T-cell (primary cell): ENCODE data around the gene CCDC154. TPM values are rescaled to one million over a fixed set of nuclear protein-coding genes. Genes with fewer than 3 reads are reported as not detected.

Experiments used
- ATAC-seq, 4 experiments: fragments of 200-7000 bp in 3 of 4; fragments of 150-1000 bp in 1 of 4; cut with Tn5 transposase; replicated peaks in 1 of 4; 1 replicate in 3 of 4; 2 replicates in 1 of 4; pipeline ENCODE4 v1.10.0; 2021; ENCODE audit warnings: moderate library complexity in 3 of 4, mild to moderate bottlenecking in 2 of 4, moderate number of reproducible peaks in 1 of 4
- CTCF ChIA-PET, 2 donors: fragments of 300-600 bp; sonication (Branson Sonifier 250); formaldehyde crosslinking; loops; one replicate each; lab custom pipeline; 2022; ENCODE audit warnings: antibody characterized with exemption in 2 of 2; lab: Charles Lee
- POLR2A ChIA-PET, 2 donors: fragments of 300-600 bp; sonication (Branson Sonifier 250); formaldehyde crosslinking; loops; one replicate each; lab custom pipeline; 2022; ENCODE audit warnings: antibody characterized with exemption in 2 of 2; lab: Charles Lee
- DNase-seq, 35 experiments: peaks; one replicate each; pipeline versions ENCODE4 v3.0.0 to v3.0.0-alpha.2; 2013 to 2023
- H3K27ac ChIP-seq: one replicate; pipeline ENCODE4 v1.5.1; 2013; ENCODE audit warnings: low read length
- H3K27me3 ChIP-seq, 2 experiments: replicated peaks in 1 of 2; 1 replicate in 1 of 2; 2 replicates in 1 of 2; pipeline versions ENCODE4 v1.6.1 to v1.7.0; 2013; ENCODE audit warnings: low read length in 1 of 2, mixed read lengths in 1 of 2; ENCODE audit not compliant: control insufficient read depth in 2 of 2, insufficient read depth in 2 of 2; ENCODE audit errors: extremely low read depth in 1 of 2
- H3K36me3 ChIP-seq, 2 donors: 1 replicate in 1 of 2; 2 replicates in 1 of 2; pipeline versions ENCODE4 v1.6.1 to v1.7.0; 2013; ENCODE audit warnings: low read length in 1 of 2; ENCODE audit not compliant: control insufficient read depth in 2 of 2, insufficient read depth in 1 of 2; ENCODE audit errors: extremely low read depth in 1 of 2
- H3K4me1 ChIP-seq, 2 experiments: 1 replicate in 1 of 2; 2 replicates in 1 of 2; pipeline versions ENCODE4 v1.6.1 to v1.7.0; 2013; ENCODE audit warnings: low read length in 2 of 2, mixed read lengths in 1 of 2; ENCODE audit not compliant: insufficient read depth in 2 of 2, control insufficient read depth in 1 of 2; ENCODE audit errors: extremely low read depth in 1 of 2
- H3K4me3 ChIP-seq, 2 donors: 1 replicate in 1 of 2; 2 replicates in 1 of 2; pipeline versions ENCODE4 v1.5.1 to v1.7.0; 2013; ENCODE audit warnings: mild to moderate bottlenecking in 2 of 2, low read length in 1 of 2, moderate library complexity in 1 of 2; ENCODE audit not compliant: control insufficient read depth in 1 of 2; ENCODE audit errors: extremely low read depth in 1 of 2
- H3K9me3 ChIP-seq: 2 replicates; pipeline ENCODE4 v1.7.0; 2013
- H3K27ac Mint-ChIP-seq, 2 donors: one replicate each; pipeline ENCODE4 v1.8.0; 2020 to 2021; ENCODE audit warnings: mild to moderate bottlenecking in 2 of 2, mixed read lengths in 2 of 2
- H3K27me3 Mint-ChIP-seq, 2 donors: one replicate each; pipeline ENCODE4 v1.8.0; 2021 to 2022; ENCODE audit warnings: mixed read lengths in 2 of 2
- H3K36me3 Mint-ChIP-seq: one replicate; pipeline ENCODE4 v1.8.0; 2021; ENCODE audit warnings: mixed read lengths
- H3K4me1 Mint-ChIP-seq, 3 donors: one replicate each; pipeline ENCODE4 v1.8.0; 2020 to 2022; ENCODE audit warnings: mixed read lengths in 3 of 3, mild to moderate bottlenecking in 1 of 3
- H3K4me3 Mint-ChIP-seq, 3 donors: one replicate each; pipeline ENCODE4 v1.8.0; 2020 to 2022; ENCODE audit warnings: mild to moderate bottlenecking in 3 of 3, mixed read lengths in 3 of 3, moderate library complexity in 3 of 3
- H3K9me3 Mint-ChIP-seq, 3 donors: one replicate each; pipeline ENCODE4 v1.8.0; 2020 to 2022; ENCODE audit warnings: mixed read lengths in 3 of 3
- WGBS: methylation state at CpG from one replicate; pipeline ENCODE4 v1.1.5; 2013; ENCODE audit warnings: missing lambda C conversion rate; ENCODE audit not compliant: insufficient coverage; 5-methylcytosine and 5-hydroxymethylcytosine counted together
- total RNA-seq, 35 experiments: library from RNA in 6 of 35; stranded (reverse) in 6 of 35; fragments of 120-200 nt in 1 of 35; gene quantifications; one replicate each; pipeline versions ENCODE4 v1.2.1 to v1.2.4 and lab custom pipeline; 2013 to 2026

The CCDC154 gene
- total RNA-seq, 5 donors from 2014 or later (not counting 1 experiment from before 2014, with no cell fraction given) = 2.5 to 9.3 (median 6.5) TPM

GRCh38 chr16:1456951-1457350, 12.6 kb upstream of the CCDC154 start:
- CTCF ChIA-PET = no interaction called here
- Mint-ChIP-seq H3K4me1 (peaks cover 0 to 3% (median 0%) of the 10 kb centered on the region in 3 donors), H3K9me3 (no peaks in the 10 kb centered on the region), H3K27me3 (no peaks in the 10 kb centered on the region), H3K4me3 (no peak overlapping the region), H3K36me3 (peaks cover 11% of the 10 kb centered on the region), H3K27ac (no peak overlapping the region)
- Histone ChIP-seq H3K27me3 (no peaks in the 10 kb centered on the region), H3K27ac (no peak overlapping the region), H3K36me3 (peaks cover 43 to 45% of the 10 kb centered on the region in 2 donors), H3K9me3 (no peaks in the 10 kb centered on the region), H3K4me1 (no peaks in the 10 kb centered on the region), H3K4me3 (no peak overlapping the region)
- POLR2A ChIA-PET = interaction anchor here in 1 of 2 donors (0.7 kb wide), 1 partner anchor 904 kb away, joined by 4 read pairs; no protein-coding TSS in a partner anchor
- 97% methylated on average over 11 of the region's 16 CpGs for WGBS
- ATAC-seq = no peak
- no peak for DNase-seq

DNA sequence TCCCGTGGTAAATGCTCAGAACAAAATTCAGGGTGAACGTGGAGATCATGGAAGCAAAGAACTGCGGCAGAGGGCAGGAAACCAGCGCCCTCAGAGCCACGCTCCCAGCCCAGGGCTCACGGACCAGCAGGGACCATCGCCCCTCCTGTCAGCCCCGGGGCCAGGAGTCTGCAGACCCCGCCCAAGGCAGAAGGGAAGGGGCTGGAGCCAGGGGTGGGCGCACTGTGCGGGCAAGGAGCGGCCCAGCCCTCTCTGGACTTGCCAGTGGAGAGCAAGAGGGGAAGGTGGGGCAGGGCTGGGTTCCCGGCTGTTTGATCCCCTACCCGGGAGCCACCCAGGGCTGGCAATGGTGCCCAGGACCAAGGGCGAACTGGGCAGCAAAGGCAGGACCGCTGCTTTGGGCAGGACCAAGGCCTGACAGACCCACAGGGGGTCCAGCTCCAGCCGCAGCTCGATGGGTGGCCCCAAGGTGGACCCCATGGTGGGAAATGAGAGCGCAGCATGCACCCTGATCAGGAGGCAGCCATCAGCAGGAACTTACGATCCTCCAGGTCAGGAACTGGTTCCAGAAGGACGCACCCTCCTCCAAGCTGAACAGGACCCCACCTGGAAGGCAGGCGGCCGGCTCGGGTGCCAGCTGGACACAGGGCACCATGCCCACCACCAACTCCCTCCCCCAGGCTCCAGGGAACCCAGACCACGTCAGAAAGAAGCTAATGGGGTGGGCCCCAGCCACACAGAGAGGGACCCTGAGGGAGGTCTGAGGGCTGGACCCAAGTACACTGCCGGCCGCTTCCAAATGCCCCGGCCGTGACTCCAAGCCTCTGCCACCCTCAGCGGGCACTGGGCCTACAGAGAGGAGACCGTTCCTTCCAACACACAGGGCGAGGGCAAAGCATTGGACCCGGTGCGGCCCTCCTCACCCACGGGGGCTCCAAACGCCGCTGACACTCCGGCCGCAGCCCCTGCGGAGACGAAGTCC, 11.1 kb upstream of the CCDC154 start:
- peaks cover 0 to 3% (median 0%) of the 10 kb centered on the region in 3 donors for H3K4me1 Mint-ChIP-seq
- 94% methylated on average over 34 of the region's 41 CpGs for WGBS

DNA sequence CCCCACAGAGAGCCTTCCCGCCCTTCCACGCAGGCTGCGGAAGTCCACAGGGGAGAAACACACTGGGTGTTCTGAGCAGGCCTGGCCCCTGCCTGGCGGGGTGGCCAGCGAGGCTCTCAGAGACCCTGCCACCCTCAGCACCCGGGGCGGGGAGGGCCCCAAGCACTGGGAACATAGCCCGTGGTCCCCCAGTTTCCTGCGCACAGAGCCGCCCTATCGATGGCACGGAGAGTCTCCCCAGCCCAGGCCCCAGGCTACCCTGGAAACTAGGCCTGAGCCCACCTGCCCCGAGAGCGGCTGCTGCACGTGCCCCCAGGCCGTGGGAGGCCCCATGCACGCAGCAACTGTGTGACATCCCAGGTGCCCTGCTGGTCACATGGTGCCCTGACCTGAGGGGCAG, 10.2 kb upstream of the CCDC154 start:
- Histone ChIP-seq H3K27ac (no peak overlapping the region), H3K36me3 (peaks cover 38 to 42% of the 10 kb centered on the region in 2 donors), H3K27me3 (no peaks in the 10 kb centered on the region), H3K9me3 (no peaks in the 10 kb centered on the region), H3K4me3 (no peak overlapping the region), H3K4me1 (no peaks in the 10 kb centered on the region)
- H3K9me3 Mint-ChIP-seq = no peaks in the 10 kb centered on the region
- CTCF ChIA-PET = no interaction called here
- H3K36me3 Mint-ChIP-seq = peaks cover 18% of the 10 kb centered on the region
- H3K4me1 Mint-ChIP-seq = no peaks in the 10 kb centered on the region
- no peak for DNase-seq
- no peak for ATAC-seq
- no peak overlapping the region for H3K27ac Mint-ChIP-seq
- WGBS = 92% methylated on average over 17 of the region's 17 CpGs
- H3K27me3 Mint-ChIP-seq = no peaks in the 10 kb centered on the region
- H3K4me3 Mint-ChIP-seq = no peak overlapping the region
- POLR2A ChIA-PET = no interaction called here

More for the DNA sequence above, 11.1 kb upstream of the CCDC154 start:
- ChIA-PET CTCF (no interaction called here), POLR2A (no interaction called here)
- ATAC-seq (no peak), DNase-seq (no peak)
- H3K4me1 ChIP-seq = no peaks in the 10 kb centered on the region
- Mint-ChIP-seq H3K27ac (no peak overlapping the region), H3K4me3 (no peak overlapping the region), H3K27me3 (no peaks in the 10 kb centered on the region), H3K9me3 (no peaks in the 10 kb centered on the region), H3K36me3 (peaks cover 15% of the 10 kb centered on the region)
- H3K4me3 ChIP-seq = no peak overlapping the region
- H3K9me3 ChIP-seq = no peaks in the 10 kb centered on the region
- H3K27me3 ChIP-seq = no peaks in the 10 kb centered on the region
- peaks cover 34 to 45% of the 10 kb centered on the region in 2 donors for H3K36me3 ChIP-seq
- no peak overlapping the region for H3K27ac ChIP-seq

DNA sequence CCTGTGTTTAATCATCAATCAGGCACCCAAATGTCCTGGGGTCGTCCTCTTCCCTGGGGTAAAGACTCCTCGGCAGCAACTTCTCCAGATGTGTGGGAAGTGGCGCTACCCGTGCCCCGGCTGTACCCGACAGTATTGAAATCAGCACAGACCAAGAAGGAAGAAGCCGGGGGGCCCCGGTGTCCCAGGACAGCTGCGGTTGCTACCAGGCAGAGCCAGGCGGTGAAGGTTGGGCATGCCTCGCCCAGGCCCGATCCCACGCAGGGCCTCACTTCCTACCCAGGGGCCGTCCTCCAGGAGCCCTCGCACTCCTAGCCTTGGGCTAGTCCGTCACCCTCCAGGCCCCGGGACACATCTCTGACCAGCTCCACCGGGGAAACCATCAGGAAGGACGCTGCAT, 9.0 kb upstream of the CCDC154 start:
- Mint-ChIP-seq H3K36me3 (peaks cover 21% of the 10 kb centered on the region), H3K4me1 (no peaks in the 10 kb centered on the region), H3K27me3 (no peaks in the 10 kb centered on the region), H3K4me3 (no peak overlapping the region), H3K9me3 (no peaks in the 10 kb centered on the region), H3K27ac (no peak overlapping the region)
- Histone ChIP-seq H3K9me3 (no peaks in the 10 kb centered on the region), H3K4me1 (no peaks in the 10 kb centered on the region), H3K27ac (no peak overlapping the region), H3K27me3 (no peaks in the 10 kb centered on the region), H3K4me3 (no peak overlapping the region), H3K36me3 (peaks cover 37 to 40% of the 10 kb centered on the region in 2 donors)
- CTCF ChIA-PET = no interaction called here
- DNase-seq (no peak), ATAC-seq (no peak)
- 93% methylated on average over 17 of the region's 19 CpGs for WGBS
- POLR2A ChIA-PET = no interaction called here

DNA sequence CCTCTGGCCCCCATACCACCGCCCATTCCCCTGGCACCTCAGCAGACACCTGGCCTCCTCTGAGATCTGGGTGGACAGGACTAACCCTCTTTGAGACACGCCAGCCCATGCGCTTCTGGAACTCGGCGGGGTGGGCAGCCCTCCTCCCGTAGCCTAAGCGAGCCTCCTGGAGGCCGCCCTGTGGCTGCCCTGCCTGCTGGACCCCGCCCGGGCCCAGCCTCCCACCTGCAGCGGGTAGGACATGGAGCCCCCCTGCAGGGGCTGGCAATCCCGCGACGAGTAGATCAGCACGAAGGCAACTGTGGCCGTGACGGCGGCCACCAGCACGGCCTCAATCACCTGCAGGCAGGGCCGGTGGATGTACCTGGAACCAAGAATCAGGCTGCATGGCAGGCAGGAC, 8.2 kb upstream of the CCDC154 start:
- H3K4me3 Mint-ChIP-seq = no peak overlapping the region
- Histone ChIP-seq H3K27ac (no peak overlapping the region), H3K27me3 (no peaks in the 10 kb centered on the region), H3K4me1 (no peaks in the 10 kb centered on the region), H3K36me3 (peaks cover 29 to 45% of the 10 kb centered on the region in 2 donors), H3K4me3 (no peak overlapping the region), H3K9me3 (no peaks in the 10 kb centered on the region)
- ChIA-PET CTCF (no interaction called here), POLR2A (no interaction called here)
- H3K27ac Mint-ChIP-seq = no peak overlapping the region
- DNase-seq (no peak), ATAC-seq (no peak)
- H3K4me1 Mint-ChIP-seq = no peaks in the 10 kb centered on the region
- peaks cover 19% of the 10 kb centered on the region for H3K36me3 Mint-ChIP-seq
- H3K27me3 Mint-ChIP-seq = no peaks in the 10 kb centered on the region
- WGBS = 96% methylated on average over 18 of the region's 20 CpGs
- no peaks in the 10 kb centered on the region for H3K9me3 Mint-ChIP-seq

DNA sequence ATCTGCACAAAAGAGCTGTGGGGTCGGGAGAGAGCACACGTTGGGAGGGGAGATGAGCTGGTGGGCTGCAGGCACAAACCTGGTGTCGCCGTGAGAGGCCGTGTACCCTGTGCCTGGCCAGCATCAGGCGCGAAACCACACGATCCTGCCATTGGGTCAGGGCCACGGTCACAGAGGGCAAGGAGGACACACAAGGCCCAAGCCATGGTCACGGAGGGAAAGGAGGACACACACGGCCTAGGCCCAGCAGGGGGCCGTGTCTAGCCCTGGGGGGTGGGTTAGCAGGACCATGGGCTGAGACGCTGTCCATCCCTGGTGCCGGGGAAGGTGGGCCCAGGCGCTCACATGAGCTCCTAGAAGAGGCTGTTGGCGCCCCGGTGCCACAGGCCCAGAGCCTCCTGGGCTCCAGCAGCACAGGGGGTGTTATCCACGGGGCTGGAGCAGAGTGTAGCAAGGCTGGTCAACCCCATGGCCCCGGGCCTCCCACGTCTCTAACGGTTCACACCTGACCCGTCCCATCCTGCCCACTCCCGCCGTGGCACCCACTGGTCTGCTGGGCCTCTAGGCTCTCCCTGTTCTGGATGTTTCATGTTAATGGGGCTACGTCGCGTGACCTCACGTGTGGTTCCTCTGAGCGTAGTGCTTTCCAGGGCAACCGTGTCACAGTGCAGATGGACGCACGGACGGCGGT, 7.5 kb upstream of the CCDC154 start:
- Mint-ChIP-seq H3K4me1 (no peaks in the 10 kb centered on the region), H3K27me3 (no peaks in the 10 kb centered on the region), H3K9me3 (no peaks in the 10 kb centered on the region), H3K4me3 (no peak overlapping the region), H3K36me3 (peaks cover 19% of the 10 kb centered on the region), H3K27ac (no peak overlapping the region)
- Histone ChIP-seq H3K27ac (no peak overlapping the region), H3K27me3 (no peaks in the 10 kb centered on the region), H3K4me3 (no peak overlapping the region), H3K36me3 (peaks cover 24 to 45% of the 10 kb centered on the region in 2 donors), H3K4me1 (no peaks in the 10 kb centered on the region), H3K9me3 (no peaks in the 10 kb centered on the region)
- 98% methylated on average over 34 of the region's 34 CpGs for WGBS
- ChIA-PET CTCF (no interaction called here), POLR2A (interaction anchor here in 1 of 2 donors (0.5 kb wide), 1 partner anchor 124 kb away, joined by 4 read pairs; no protein-coding TSS in a partner anchor)
- no peak for DNase-seq
- ATAC-seq = no peak
